GM23338 (cell line): ENCODE measurements around the gene ISG15. TPM values are rescaled to one million over a fixed set of nuclear protein-coding genes. Genes with fewer than 3 reads are reported as not detected.
"Not testable (repeated sequence)": the region's sequence is repeated elsewhere in the genome, so short reads cannot be mapped to it uniquely, and the experiment has no call there.

Experiments used
- ATAC-seq: fragments of 200-7000 bp; cut with Tn5 transposase; 3 replicates; pipeline ENCODE4 v1.9.1; 2020
- DNase-seq: peaks from one replicate; pipeline ENCODE4 v3.0.0-alpha.2; 2015; ENCODE audit warnings: low spot score
- H2AFZ ChIP-seq: fragments of 200-600 bp; sonication (generic); 2 replicates; pipeline ENCODE4 v1.8.0; 2016; ENCODE audit warnings: antibody characterized with exemption, mild to moderate bottlenecking, moderate library complexity
- H3F3A ChIP-seq: fragments of 200-600 bp; sonication (generic); replicated peaks from 2 replicates; pipeline ENCODE4 v1.8.0; 2017; ENCODE audit warnings: antibody characterized with exemption, mixed run types, low read depth
- H3K27ac ChIP-seq: fragments of 200-600 bp; sonication (generic); 2 replicates; pipeline ENCODE4 v1.6.1; 2016; ENCODE audit warnings: low read depth
- H3K27me3 ChIP-seq: fragments of 200-600 bp; sonication (generic); 2 replicates; pipeline ENCODE4 v1.8.0; 2016; ENCODE audit warnings: mild to moderate bottlenecking, mixed run types, moderate library complexity; ENCODE audit not compliant: insufficient read depth
- H3K36me3 ChIP-seq: fragments of 200-600 bp; sonication (generic); 2 replicates; pipeline ENCODE4 v1.8.0; 2016; ENCODE audit warnings: mild to moderate bottlenecking; ENCODE audit not compliant: insufficient read depth
- H3K4me1 ChIP-seq: fragments of 200-600 bp; sonication (generic); 2 replicates; pipeline ENCODE4 v1.8.0; 2016; ENCODE audit warnings: mild to moderate bottlenecking, moderate library complexity; ENCODE audit not compliant: insufficient read depth
- H3K4me2 ChIP-seq: fragments of 200-600 bp; sonication (generic); 2 replicates; pipeline ENCODE4 v1.7.1; 2017; ENCODE audit warnings: mixed run types
- H3K4me3 ChIP-seq: fragments of 200-600 bp; sonication (generic); 2 replicates; pipeline ENCODE4 v1.6.1; 2016; ENCODE audit warnings: mixed run types
- H3K79me2 ChIP-seq: fragments of 200-600 bp; sonication (generic); replicated peaks from 2 replicates; pipeline ENCODE4 v1.8.0; 2017; ENCODE audit warnings: mild to moderate bottlenecking; ENCODE audit not compliant: insufficient read depth
- H3K9me2 ChIP-seq: fragments of 200-600 bp; sonication (generic); 2 replicates; pipeline ENCODE4 v1.8.0; 2017; ENCODE audit not compliant: insufficient read depth
- H4K20me1 ChIP-seq: fragments of 200-600 bp; sonication (generic); replicated peaks from 2 replicates; pipeline ENCODE4 v1.8.0; 2017; ENCODE audit warnings: mild to moderate bottlenecking; ENCODE audit not compliant: insufficient read depth
- H3K27ac Mint-ChIP-seq: 2 replicates; pipeline ENCODE4 v1.8.0; 2020; ENCODE audit warnings: inconsistent platforms, mild to moderate bottlenecking, moderate library complexity, mixed read lengths
- H3K27me3 Mint-ChIP-seq: 3 replicates; pipeline ENCODE4 v1.8.0; 2022; ENCODE audit warnings: low read depth, mild to moderate bottlenecking, moderate library complexity, mixed read lengths, inconsistent platforms; ENCODE audit not compliant: insufficient read depth, poor library complexity
- H3K36me3 Mint-ChIP-seq: 3 replicates; pipeline ENCODE4 v1.8.0; 2021; ENCODE audit warnings: low read depth, mild to moderate bottlenecking, inconsistent platforms, moderate library complexity, mixed read lengths
- H3K4me1 Mint-ChIP-seq: 3 replicates; pipeline ENCODE4 v1.8.0; 2020; ENCODE audit warnings: mild to moderate bottlenecking, inconsistent platforms, mixed read lengths
- H3K4me3 Mint-ChIP-seq: 3 replicates; pipeline ENCODE4 v1.8.0; 2021; ENCODE audit warnings: moderate library complexity, mild to moderate bottlenecking, inconsistent platforms, mixed read lengths
- H3K9me3 Mint-ChIP-seq: 3 replicates; pipeline ENCODE4 v1.8.0; 2020; ENCODE audit warnings: moderate library complexity, mild to moderate bottlenecking, inconsistent platforms, mixed read lengths
- CREB1 ChIP-seq: fragments of 250-450 bp; sonication (Bioruptor Pico); IDR thresholded peaks from 2 replicates; pipeline ENCODE4 v1.5.0; 2020; ENCODE audit warnings: low read depth, mild to moderate bottlenecking, moderate library complexity
- CTCF ChIP-seq, 2 experiments: fragments of 200-600 bp in 1 of 2; sonication (generic) in 1 of 2; conservative IDR thresholded peaks; 2 replicates each; pipeline versions ENCODE4 v1.5.1 to v1.6.1; 2016 to 2017; ENCODE audit warnings: antibody characterized with exemption in 2 of 2, low read depth in 2 of 2, mild to moderate bottlenecking in 2 of 2, moderate library complexity in 1 of 2
- EZH2phosphoT487 ChIP-seq: fragments of 200-600 bp; sonication (generic); IDR thresholded peaks from one replicate; pipeline ENCODE4 v1.8.1; 2018; ENCODE audit warnings: antibody characterized with exemption; ENCODE audit not compliant: unreplicated experiment
- NANOG ChIP-seq: IDR thresholded peaks from 2 replicates; pipeline ENCODE4 v1.6.1; 2016; ENCODE audit warnings: antibody characterized with exemption, borderline replicate concordance
- REST ChIP-seq: IDR thresholded peaks from one replicate; pipeline ENCODE4 v1.6.1; 2018; ENCODE audit warnings: antibody characterized with exemption; ENCODE audit not compliant: unreplicated experiment
- ZNF114 ChIP-seq: fragments of 250-450 bp; sonication (Bioruptor Pico); IDR thresholded peaks from 2 replicates; pipeline ENCODE4 v1.5.0; 2020; ENCODE audit warnings: mild to moderate bottlenecking, moderate library complexity
- ZNF331 ChIP-seq: fragments of 250-450 bp; sonication (Bioruptor Pico); IDR thresholded peaks from 2 replicates; pipeline ENCODE4 v1.5.0; 2020; ENCODE audit warnings: low read depth, mild to moderate bottlenecking, moderate library complexity
- ZNF462 ChIP-seq: fragments of 250-450 bp; sonication (Bioruptor Pico); IDR thresholded peaks from 2 replicates; pipeline ENCODE4 v1.5.0; 2020; ENCODE audit warnings: mild to moderate bottlenecking, moderate library complexity
- polyA plus RNA-seq: library from polyadenylated mRNA; unstranded; fragments of >200 nt; fragmentation: Nextera tagmentation; extraction: Ambion mirVana; gene quantifications from 2 replicates; pipeline ENCODE4 v1.2.1, GENCODE V29; 2016
- total RNA-seq: library from RNA; depleted of rRNA; stranded (reverse); fragments of >200 nt; shearing (Covaris generic); gene quantifications from 2 replicates; pipeline ENCODE4 v1.2.3, GENCODE V29; 2014

Gene ISG15
- total and polyA plus RNA-seq, 2 experiments from 2014 or later = 52.9 to 101 TPM

- H3K4me2 ChIP-seq, H3K4me1 Mint-ChIP-seq, H3K27ac Mint-ChIP-seq: not testable (repeated sequence)
Observed at GRCh38 chr1:994546-994945, 18.8 kb upstream of the ISG15 start.

GRCh38 chr1:995665-996633, 17.3 kb upstream of the ISG15 start:
- no peaks in the 10 kb centered on the region for H3K36me3 ChIP-seq
- peaks cover 5% of the 10 kb centered on the region; the same call in 1 of the 2 replicates for H3F3A ChIP-seq
- H3K27me3 ChIP-seq = peaks cover 92% of the 10 kb centered on the region
- no peak overlapping the region for H2AFZ ChIP-seq
- Mint-ChIP-seq H3K4me3 (no peak overlapping the region; the same call in 2 of the 3 replicates), H3K27me3 (peaks cover 76% of the 10 kb centered on the region), H3K4me1 (peaks cover 5% of the 10 kb centered on the region), H3K9me3 (peaks cover 23% of the 10 kb centered on the region), H3K36me3 (peaks cover 4% of the 10 kb centered on the region), H3K27ac (no peak overlapping the region)
- H3K9me2 ChIP-seq = no peaks in the 10 kb centered on the region
- H3K4me3 ChIP-seq = no peak overlapping the region
- ATAC-seq (no peak), DNase-seq (peak; percentile 26)
- no peak overlapping the region for H3K27ac ChIP-seq
- H3K4me1 ChIP-seq = peaks cover 8% of the 10 kb centered on the region
- H3K79me2 ChIP-seq = no peaks in the 10 kb centered on the region
- H4K20me1 ChIP-seq = no peaks in the 10 kb centered on the region
- H3K4me2 ChIP-seq = no peak overlapping the region
- no peak for TF ChIP-seq CREB1 (CRISPR knock-in tag)
- no peak for TF ChIP-seq CTCF (conservative IDR thresholded peaks at IDR 0.05; ENCODE audit: low read depth in 2 of 2)
- no peak for TF ChIP-seq ZNF331 (CRISPR knock-in tag)
- no peak for TF ChIP-seq ZNF462 (CRISPR knock-in tag)
- no peak for TF ChIP-seq REST
- no peak for TF ChIP-seq NANOG
- no peak for TF ChIP-seq ZNF114
- no peak for TF ChIP-seq EZH2phosphoT487

More at GRCh38 chr1:994546-994945, 18.8 kb upstream of the ISG15 start:
- Mint-ChIP-seq H3K27me3 (peaks cover 74% of the 10 kb centered on the region), H3K9me3 (peaks cover 21% of the 10 kb centered on the region)
- not testable (repeated sequence) for H3K9me2 ChIP-seq, H3K36me3 ChIP-seq, H3K36me3 Mint-ChIP-seq, H3K79me2 ChIP-seq, H3K4me3 Mint-ChIP-seq, H2AFZ ChIP-seq, H3K4me3 ChIP-seq, H4K20me1 ChIP-seq, H3K4me1 ChIP-seq, DNase-seq, ATAC-seq, H3F3A ChIP-seq, H3K27ac ChIP-seq
- peaks cover 93% of the 10 kb centered on the region for H3K27me3 ChIP-seq
